GM12878 (cell line): ENCODE data around the gene CPA2.

Source experiments
- CHD4 ChIP-seq: fragments of 200-600 bp; sonication (generic); IDR thresholded peaks from 2 replicates; pipeline ENCODE4 v1.6.1; 2016; ENCODE audit warnings: mild to moderate bottlenecking
- EZH2 ChIP-seq: IDR thresholded peaks from 2 replicates; pipeline ENCODE4 v1.6.1; 2012; ENCODE audit warnings: low read depth, mild to moderate bottlenecking, control low read depth, inconsistent platforms, low read length, borderline replicate concordance; ENCODE audit not compliant: control insufficient read depth
- POLR2A ChIP-seq: IDR thresholded peaks from 2 replicates; pipeline ENCODE4 v1.6.1; 2011; ENCODE audit warnings: low read depth, mild to moderate bottlenecking, low read length
- TF ChIP-seq, protein P1 (sequence below): fragments of 450-650 bp; IDR thresholded peaks from 2 replicates; pipeline ENCODE4 v1.6.1; 2017; ENCODE audit warnings: mild to moderate bottlenecking
- TF ChIP-seq, protein P2 (sequence below), 3 experiments: IDR thresholded peaks in 2 of 3; conservative IDR thresholded peaks in 1 of 3; 2 replicates each; pipeline ENCODE4 v1.5.1; 2011; ENCODE audit warnings: low read depth in 3 of 3, low read length in 3 of 3, mild to moderate bottlenecking in 3 of 3, control low read depth in 2 of 3, moderate library complexity in 2 of 3, inconsistent platforms in 1 of 3, mixed read lengths in 1 of 3; ENCODE audit not compliant: control insufficient read depth in 2 of 3, insufficient read depth in 1 of 3; ENCODE audit errors: extremely low read depth in 1 of 3

- TF ChIP-seq CHD4, result no peak
- TF ChIP-seq EZH2, result no peak
- TF ChIP-seq, protein P1, sequence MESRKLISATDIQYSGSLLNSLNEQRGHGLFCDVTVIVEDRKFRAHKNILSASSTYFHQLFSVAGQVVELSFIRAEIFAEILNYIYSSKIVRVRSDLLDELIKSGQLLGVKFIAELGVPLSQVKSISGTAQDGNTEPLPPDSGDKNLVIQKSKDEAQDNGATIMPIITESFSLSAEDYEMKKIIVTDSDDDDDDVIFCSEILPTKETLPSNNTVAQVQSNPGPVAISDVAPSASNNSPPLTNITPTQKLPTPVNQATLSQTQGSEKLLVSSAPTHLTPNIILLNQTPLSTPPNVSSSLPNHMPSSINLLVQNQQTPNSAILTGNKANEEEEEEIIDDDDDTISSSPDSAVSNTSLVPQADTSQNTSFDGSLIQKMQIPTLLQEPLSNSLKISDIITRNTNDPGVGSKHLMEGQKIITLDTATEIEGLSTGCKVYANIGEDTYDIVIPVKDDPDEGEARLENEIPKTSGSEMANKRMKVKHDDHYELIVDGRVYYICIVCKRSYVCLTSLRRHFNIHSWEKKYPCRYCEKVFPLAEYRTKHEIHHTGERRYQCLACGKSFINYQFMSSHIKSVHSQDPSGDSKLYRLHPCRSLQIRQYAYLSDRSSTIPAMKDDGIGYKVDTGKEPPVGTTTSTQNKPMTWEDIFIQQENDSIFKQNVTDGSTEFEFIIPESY, result no peak
- TF ChIP-seq POLR2A, result no peak
- TF ChIP-seq, protein P2, sequence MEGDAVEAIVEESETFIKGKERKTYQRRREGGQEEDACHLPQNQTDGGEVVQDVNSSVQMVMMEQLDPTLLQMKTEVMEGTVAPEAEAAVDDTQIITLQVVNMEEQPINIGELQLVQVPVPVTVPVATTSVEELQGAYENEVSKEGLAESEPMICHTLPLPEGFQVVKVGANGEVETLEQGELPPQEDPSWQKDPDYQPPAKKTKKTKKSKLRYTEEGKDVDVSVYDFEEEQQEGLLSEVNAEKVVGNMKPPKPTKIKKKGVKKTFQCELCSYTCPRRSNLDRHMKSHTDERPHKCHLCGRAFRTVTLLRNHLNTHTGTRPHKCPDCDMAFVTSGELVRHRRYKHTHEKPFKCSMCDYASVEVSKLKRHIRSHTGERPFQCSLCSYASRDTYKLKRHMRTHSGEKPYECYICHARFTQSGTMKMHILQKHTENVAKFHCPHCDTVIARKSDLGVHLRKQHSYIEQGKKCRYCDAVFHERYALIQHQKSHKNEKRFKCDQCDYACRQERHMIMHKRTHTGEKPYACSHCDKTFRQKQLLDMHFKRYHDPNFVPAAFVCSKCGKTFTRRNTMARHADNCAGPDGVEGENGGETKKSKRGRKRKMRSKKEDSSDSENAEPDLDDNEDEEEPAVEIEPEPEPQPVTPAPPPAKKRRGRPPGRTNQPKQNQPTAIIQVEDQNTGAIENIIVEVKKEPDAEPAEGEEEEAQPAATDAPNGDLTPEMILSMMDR (IDR thresholded peaks at IDR 0.05 in 2 of 3, conservative IDR thresholded peaks at IDR 0.05 in 1 of 3; ENCODE audit: control insufficient read depth in 2 of 3, extremely low read depth in 1 of 3, insufficient read depth in 1 of 3, low read depth in 3 of 3, low read length in 3 of 3), result no peak
Measured at GRCh38 chr7:130274983-130275591, 8.4 kb downstream of the CPA2 start.
